ENCODE data around the gene LAMA2.

The LAMA2 gene

DNA sequence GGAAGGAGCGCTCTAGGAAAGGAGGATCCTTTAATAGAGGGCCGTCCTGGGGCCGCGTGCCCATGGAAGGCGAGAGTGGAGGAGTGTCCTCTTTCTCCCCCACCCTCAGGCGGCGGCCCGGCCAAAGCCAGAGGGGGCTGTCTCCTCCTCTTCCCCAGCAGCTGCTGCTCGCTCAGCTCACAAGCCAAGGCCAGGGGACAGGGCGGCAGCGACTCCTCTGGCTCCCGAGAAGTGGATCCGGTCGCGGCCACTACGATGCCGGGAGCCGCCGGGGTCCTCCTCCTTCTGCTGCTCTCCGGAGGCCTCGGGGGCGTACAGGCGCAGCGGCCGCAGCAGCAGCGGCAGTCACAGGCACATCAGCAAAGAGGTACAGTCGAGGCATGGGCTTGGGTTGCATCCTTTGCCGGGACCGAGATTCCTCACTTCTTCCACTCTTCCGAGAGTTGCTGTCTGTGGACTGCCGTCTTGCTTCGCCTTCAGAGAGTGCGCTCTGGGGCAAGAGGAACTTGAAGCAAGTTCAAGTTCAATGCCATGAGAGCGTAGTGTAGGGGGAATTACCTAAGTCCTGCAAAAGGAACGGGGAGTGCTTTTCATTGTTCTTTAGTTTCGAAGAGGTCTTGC, at the start of gene LAMA2:
Gene LAMA2 (plus strand): TSS at position 148 of the 621 bp plus-strand sequence. CDS start 108 bp downstream, at position 256.
- DNase-seq = no peak

DNA sequence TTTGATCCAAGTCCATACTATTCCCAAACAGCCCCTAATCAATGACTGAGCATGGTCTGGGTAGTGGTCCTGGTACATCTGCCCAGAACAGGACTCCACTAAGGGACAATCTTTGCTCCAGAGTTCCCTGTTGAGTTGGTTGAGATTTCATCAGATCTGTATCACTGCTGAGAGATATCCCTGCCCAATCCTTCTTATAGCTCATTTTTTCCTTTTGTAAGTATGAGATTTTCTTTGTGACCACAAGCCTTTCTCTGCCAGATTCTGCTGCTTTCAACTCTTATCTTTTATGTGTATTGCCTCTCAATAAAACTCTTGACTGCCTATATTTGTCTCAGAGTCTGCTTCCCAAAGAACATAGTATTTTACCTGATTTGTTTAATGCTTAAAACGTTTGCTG, 46.2 kb upstream of the LAMA2 start:
- no peak for DNase-seq

GRCh38 chr6:128841518-128841917, 41.4 kb upstream of the LAMA2 start:
- DNase-seq = no peak

DNA sequence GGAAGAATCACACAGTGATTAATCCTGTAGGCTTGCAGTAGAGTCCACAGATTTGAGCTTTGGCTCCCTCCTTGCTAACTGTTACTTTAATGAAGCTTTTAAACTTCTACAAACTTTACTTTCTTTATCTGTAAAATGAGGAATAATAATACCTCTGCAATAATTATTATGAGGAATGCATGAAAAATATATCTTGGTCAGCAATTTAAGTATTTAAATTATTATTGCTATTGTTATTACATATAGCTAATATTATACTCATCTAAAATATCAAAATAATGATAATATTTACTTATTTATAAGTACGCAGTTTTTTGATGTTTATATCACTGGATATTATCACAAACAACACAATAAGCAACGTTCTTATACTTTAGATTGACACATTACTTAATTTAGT, 38.3 kb upstream of the LAMA2 start:
- no peak for DNase-seq

- DNase-seq = no peak
These were observed 35.3 kb upstream of the LAMA2 start for GRCh38 chr6:128847431-128848210.

DNA sequence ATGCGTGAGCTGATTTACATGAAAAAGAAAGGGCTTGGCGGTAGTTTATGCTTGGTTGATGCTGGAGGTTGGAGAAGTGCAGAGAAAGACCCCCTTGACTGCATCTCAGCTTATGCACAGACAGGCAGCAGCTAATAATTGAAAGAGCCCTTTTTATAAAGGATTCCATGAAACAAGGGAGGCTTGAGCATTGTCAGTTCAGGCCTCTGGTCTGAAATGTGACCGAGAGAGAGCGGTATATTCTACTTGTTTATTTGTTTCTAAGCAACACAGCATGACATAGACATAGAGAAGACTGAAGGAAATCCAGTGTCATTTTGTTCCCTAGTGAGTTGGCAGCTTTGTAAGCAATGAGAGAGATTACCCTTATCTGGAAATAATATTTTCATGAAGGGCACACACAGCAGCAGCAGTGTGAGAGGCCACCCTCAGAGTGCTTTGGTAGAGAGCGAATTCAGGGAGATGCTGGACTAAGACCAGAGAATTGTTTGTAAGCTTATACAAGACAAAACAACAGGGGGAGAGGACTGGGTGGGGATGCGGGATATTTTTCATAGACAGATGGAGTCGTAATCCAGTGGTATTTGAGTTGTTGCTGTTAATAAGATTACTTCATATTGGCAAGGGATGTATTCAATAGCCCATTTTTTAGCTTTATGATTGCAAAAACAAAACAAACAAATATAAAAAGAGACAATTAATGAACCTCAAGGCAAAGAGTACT, 34.6 kb upstream of the LAMA2 start:
- no peak for DNase-seq

DNA sequence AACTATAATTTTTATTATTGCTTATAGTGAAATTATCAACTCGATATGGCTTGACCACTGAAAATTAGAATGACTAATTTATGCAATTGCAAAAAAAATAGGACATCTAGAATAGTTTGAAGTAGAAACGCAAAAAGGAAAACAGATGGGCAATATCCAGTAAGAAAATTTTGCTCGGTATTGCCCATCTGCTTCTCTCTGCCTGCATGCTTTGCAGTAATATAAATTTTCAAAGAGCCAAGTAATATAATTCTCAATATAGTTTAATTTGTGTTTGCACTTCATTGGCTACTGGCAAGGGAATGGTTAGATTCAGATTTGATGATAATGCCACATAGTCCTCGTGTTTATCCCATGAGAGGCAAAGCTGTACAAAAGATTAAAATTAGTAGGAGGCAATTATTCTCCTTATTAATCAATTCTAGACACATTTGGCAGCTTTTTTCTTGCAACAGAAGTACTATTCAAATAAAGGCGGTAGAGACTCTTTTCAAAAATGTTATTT, 27.3 kb upstream of the LAMA2 start:
- no peak for DNase-seq

- DNase-seq = no peak
These were observed 25.1 kb upstream of the LAMA2 start for GRCh38 chr6:128857806-128858205.

DNA sequence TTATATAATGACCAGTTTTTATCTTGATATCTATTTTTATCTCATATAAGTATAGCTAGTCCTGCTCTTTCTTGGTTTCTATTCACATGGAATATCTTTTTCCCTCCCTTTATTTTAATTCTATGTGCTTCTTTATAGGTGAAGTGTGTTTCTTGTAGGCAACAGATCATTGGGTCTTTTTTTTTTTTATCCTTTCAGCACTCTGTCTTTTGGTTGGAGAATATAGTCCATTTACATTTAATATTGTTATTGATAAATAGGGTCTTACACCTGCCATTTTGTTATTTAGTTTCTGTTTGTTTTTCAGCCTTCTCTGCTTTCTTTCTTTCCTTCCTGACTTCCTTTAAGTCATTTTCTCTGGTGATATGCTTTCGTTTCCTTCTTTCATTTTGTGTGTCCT, 22.2 kb upstream of the LAMA2 start:
- no peak for DNase-seq

DNA sequence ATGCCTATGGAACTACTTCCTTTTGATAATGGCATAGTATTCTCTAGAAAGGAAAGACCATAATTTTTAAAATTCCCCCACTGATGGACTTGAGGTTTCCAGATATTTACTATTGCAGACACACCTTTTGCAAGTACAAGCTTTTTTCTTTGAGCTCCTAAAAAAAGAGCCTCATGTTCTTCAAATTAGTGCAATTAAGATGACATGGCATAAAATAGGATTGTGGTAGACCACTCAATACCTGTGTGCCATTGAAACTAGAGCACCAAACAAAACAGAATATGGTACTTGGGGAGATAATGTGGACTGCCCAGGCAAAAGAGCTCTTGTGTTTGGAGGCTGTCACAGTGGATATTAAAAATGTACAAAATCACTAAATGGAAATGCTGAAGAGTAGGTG, 19.0 kb upstream of the LAMA2 start:
- no peak for DNase-seq

DNA sequence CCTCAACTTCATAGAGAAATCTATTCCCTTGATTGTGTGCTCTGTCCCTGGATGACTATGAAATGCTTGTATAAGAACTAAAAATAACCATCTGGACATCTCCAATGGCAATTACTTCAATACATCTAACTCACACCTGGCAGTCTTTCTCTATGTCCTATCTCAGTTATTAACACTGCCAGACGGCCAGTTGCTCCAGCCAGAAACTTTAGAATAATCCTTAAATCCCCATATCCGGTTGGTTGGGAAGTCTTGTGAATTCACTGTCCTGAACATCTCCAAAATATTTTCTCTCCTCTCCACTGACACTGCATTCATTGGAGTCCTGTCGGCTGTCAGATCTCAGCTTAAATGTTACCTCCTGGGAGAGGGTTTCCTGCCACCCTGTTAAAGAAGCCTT, 12.2 kb upstream of the LAMA2 start:
- no peak for DNase-seq

GRCh38 chr6:128874863-128875262, 8.1 kb upstream of the LAMA2 start:
- DNase-seq = no peak

- DNase-seq = no peak
These were observed 378 bp upstream of the LAMA2 start for GRCh38 chr6:128882560-128882959.

DNA sequence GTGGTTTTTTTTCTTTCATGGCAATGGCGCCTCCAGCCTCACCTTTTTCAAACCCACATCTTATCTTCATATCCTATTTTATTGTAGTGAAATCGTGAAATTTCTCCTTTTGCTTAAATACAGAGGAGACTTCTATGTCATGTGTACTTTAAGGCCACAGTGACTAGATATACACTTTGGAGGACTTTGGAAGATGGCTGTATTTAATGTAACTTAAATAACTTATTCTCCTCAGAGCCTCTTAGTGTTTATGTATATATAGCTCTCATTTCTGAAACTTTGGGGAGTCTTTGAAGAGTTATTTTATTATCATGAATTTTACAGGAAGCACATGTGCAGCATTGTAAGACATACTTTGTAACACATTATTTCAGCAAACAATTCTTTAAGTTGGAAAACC, 968 bp downstream of the LAMA2 start:
- no peak for DNase-seq

GRCh38 chr6:128885381-128885780, 2.4 kb downstream of the LAMA2 start:
- no peak for DNase-seq

DNA sequence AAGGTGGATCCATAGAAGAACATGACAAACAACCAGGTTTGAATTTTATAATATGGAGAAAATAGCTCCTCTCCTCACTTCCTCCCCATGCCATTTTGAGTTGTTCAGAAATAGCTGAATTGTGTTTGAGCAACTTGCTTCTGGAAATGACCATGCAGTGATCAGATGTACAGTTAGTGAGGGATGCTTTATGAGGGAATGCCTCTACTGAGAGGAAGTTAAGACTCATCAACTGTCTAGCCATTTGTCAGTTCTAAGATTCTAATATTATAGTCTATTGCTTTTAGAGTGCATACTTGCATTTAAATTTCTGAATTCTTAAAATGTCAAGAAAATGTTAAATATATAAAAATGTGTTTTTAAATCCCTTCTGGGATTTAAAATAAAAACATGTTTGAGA, 3.8 kb downstream of the LAMA2 start:
- DNase-seq = no peak

- DNase-seq = no peak
These were observed 5.7 kb downstream of the LAMA2 start for GRCh38 chr6:128888444-128889175.

DNA sequence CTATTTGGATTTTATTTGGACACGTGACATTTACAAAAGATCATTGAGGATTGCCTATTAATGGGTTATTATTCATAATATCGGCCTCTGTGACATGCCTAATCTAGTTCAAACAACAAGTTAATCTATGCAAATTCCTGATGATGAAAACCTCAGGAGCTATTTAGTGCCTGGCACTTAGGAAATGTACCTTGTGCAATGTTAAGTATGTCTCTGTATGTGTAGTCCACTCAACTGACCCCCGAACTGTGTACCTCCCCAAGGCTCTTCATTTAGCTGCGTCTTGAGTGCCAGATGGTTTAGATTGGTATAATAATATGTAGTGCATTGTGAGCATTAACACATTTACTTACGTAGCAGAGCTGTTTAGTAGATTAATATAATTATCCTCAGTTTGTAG, 6.9 kb downstream of the LAMA2 start:
- DNase-seq = no peak

DNA sequence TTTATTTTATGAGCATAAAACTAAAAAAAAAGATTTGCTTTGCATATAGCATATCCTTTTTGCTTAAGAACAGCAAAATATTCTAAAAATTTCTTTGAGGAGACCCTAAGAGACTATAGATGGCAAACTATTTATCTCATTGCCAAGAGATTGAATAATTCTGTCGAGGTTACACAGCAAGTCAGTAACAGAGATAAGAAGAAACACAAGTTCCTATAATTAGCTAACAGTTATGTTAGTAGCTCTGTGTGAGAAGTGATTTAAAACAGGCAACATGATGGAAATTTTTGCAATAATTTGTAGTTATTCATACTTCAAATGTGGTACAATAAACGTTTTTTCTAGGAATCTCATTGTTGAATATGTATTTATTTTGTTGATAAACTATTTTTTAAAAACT, 9.1 kb downstream of the LAMA2 start:
- no peak for DNase-seq

DNA sequence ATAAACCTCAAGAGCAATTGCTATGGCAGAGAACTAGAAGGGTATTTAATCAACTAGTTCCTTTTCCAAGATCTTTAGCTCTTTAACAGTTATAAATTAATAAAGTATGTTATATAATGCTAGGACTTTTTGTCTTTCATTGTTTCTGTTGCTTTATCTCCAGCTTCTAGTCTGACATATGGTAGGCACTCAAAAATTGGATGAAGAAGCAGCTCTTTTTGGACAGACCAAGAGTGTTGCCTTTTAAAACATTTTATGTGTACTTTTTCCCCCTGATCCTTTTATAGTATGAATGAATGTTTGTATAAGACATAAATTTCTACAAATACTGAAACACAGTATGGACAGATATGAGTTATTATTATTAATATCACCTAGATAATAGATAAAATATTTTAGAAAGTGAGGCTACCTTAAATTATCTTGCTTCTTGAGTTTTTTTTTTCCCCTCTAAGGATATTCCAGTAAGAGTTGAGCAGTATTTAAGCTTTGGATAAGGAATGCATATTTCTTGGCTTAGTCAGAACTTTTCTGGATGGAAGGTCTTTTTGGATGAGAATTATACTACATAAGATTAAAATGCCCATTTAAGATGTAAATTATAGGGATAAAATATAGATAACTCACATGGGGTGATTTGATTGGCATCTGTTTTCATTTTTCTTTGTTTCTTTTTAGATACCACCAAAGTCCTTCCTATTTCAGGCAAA, 16.6 kb downstream of the LAMA2 start:
- no peak for DNase-seq

- DNase-seq = no peak
These were observed 20.8 kb downstream of the LAMA2 start for GRCh38 chr6:128903715-128904114.

- no peak for DNase-seq
These were observed 31.1 kb downstream of the LAMA2 start for GRCh38 chr6:128914051-128914450.

DNA sequence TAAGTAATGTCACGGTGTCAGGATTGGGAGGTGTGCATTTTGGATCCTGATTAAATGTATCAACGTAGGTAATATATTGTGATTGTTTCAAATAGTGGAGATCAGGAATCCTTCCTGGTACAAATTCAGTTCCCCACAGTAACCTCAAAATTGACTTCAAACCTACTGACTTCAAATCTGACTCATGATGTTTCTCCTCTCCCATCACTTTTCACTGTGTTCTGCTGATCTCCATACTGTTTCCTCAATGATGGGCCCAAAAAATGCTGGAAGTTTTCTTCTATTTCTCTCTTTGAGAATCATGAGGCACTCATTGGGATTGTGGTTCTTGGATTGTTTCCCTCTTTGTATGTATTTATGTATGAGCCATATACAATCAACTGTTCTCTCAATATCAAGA, 35.9 kb downstream of the LAMA2 start:
- no peak for DNase-seq

All from activated CD4-positive, alpha-beta T cell treated with anti-CD3 and anti-CD28 coated beads, Interleukin-2, amount 50 U/mL, for 4 hours (primary cell).